ENCODE results near the gene HS1BP3. TPM values are rescaled to one million over a fixed set of nuclear protein-coding genes. Genes with fewer than 3 reads are reported as not detected.

Gene HS1BP3
- total and polyA plus RNA-seq, 2 of the 13 experiments (the other 11 are each of a cell fraction or from before 2014, with no cell fraction given): 15.2 to 22.0 TPM

DNA sequence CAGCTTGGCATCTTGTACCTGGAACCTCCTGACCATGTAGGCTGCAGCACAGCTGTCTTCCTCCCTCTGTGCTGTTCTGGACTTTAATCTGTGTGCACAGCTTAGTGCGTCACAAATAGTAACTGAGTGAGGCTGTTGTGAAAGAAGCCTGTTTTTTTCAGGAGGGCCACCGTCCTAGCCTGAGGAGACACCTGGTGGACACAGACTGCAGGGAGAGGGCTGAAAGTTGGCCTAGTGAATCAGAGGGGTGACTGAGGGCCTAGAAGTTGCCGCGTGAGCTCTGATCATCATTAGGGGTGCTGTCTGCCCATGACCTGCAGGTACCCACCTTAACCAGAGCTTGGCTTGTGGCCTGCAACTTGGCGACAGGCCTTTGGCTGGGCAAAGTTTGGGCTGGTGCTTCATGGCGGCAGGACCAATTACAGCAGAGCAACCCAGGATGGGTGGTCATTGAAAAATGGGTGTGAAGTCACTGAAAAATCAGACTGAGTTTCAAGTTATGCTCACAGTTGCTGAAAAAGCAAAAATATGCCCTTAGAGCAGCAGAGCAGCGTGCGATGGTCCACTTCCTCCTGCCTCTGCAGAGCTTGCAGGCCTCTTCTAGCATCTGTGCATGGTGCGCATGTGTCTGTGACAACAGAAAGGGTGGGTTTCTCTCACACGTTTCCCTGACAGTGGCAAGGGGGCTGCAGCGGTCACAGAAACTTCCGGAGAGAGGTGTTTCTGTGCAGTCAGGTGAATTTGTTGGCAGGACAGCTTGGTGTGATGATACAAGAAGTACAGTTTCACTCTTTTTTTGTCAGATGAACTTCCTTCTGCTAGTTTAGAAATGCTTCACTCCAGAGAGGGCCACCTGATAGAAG, 25.7 kb upstream of the HS1BP3 start (continued):
- peak; percentile 74 for TF ChIP-seq HDAC1 (CRISPR knock-in tag; IDR thresholded peaks at IDR 0.05)
- TF ChIP-seq, protein P1, sequence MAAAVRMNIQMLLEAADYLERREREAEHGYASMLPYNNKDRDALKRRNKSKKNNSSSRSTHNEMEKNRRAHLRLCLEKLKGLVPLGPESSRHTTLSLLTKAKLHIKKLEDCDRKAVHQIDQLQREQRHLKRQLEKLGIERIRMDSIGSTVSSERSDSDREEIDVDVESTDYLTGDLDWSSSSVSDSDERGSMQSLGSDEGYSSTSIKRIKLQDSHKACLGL (CRISPR knock-in tag; IDR thresholded peaks at IDR 0.05): peak; percentile 43; the same call in 1 of the 2 replicates
- TF ChIP-seq, protein P2, sequence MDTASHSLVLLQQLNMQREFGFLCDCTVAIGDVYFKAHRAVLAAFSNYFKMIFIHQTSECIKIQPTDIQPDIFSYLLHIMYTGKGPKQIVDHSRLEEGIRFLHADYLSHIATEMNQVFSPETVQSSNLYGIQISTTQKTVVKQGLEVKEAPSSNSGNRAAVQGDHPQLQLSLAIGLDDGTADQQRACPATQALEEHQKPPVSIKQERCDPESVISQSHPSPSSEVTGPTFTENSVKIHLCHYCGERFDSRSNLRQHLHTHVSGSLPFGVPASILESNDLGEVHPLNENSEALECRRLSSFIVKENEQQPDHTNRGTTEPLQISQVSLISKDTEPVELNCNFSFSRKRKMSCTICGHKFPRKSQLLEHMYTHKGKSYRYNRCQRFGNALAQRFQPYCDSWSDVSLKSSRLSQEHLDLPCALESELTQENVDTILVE (CRISPR knock-in tag; IDR thresholded peaks at IDR 0.05): peak; percentile 89; the same call in 1 of the 2 replicates
- TF ChIP-seq KDM2A (CRISPR knock-in tag; IDR thresholded peaks at IDR 0.05; ENCODE audit: borderline replicate concordance, low read depth): peak; percentile 81; the same call in 1 of the 2 replicates
- TF ChIP-seq ISL2 (CRISPR knock-in tag; IDR thresholded peaks at IDR 0.05): peak; percentile 84
- peak; percentile 85 for TF ChIP-seq PPARG (CRISPR knock-in tag; conservative IDR thresholded peaks at IDR 0.05)
- 0 out of 2 replicates have a peak, but pooled peaks have one; percentile 63 for TF ChIP-seq ZNF431 (CRISPR knock-in tag; IDR thresholded peaks at IDR 0.05; ENCODE audit: borderline replicate concordance, low read depth)
- peak; percentile 68; the same call in 1 of the 2 replicates for TF ChIP-seq NR2F2 (IDR thresholded peaks at IDR 0.05; ENCODE audit: borderline replicate concordance, low read depth)
- TF ChIP-seq ESRRA (CRISPR knock-in tag; IDR thresholded peaks at IDR 0.05; ENCODE audit: low read depth): peak; percentile 66; the same call in 1 of the 2 replicates
- TF ChIP-seq, protein P3, sequence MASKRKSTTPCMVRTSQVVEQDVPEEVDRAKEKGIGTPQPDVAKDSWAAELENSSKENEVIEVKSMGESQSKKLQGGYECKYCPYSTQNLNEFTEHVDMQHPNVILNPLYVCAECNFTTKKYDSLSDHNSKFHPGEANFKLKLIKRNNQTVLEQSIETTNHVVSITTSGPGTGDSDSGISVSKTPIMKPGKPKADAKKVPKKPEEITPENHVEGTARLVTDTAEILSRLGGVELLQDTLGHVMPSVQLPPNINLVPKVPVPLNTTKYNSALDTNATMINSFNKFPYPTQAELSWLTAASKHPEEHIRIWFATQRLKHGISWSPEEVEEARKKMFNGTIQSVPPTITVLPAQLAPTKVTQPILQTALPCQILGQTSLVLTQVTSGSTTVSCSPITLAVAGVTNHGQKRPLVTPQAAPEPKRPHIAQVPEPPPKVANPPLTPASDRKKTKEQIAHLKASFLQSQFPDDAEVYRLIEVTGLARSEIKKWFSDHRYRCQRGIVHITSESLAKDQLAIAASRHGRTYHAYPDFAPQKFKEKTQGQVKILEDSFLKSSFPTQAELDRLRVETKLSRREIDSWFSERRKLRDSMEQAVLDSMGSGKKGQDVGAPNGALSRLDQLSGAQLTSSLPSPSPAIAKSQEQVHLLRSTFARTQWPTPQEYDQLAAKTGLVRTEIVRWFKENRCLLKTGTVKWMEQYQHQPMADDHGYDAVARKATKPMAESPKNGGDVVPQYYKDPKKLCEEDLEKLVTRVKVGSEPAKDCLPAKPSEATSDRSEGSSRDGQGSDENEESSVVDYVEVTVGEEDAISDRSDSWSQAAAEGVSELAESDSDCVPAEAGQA (IDR thresholded peaks at IDR 0.05; ENCODE audit: low read depth): peak; percentile 68
- TF ChIP-seq, protein P3 (CRISPR knock-in tag; IDR thresholded peaks at IDR 0.05; ENCODE audit: borderline replicate concordance): no peak
- peak; percentile 39; the same call in 1 of the 2 replicates for TF ChIP-seq NR2C2 (CRISPR knock-in tag; IDR thresholded peaks at IDR 0.05; ENCODE audit: borderline replicate concordance)
- TF ChIP-seq FOXP4 (CRISPR knock-in tag; IDR thresholded peaks at IDR 0.05): peak; percentile 93
- TF ChIP-seq REPIN1 (CRISPR knock-in tag; IDR thresholded peaks at IDR 0.05; ENCODE audit: borderline replicate concordance, low read depth): peak; percentile 97
- peak; percentile 93; the same call in 1 of the 2 replicates for TF ChIP-seq KLF9 (CRISPR knock-in tag; IDR thresholded peaks at IDR 0.05; ENCODE audit: low read depth)
- TF ChIP-seq ATF4 (CRISPR knock-in tag; IDR thresholded peaks at IDR 0.05): peak in 1 of 2 experiments; percentile 78; a peak in 2 of 4 replicates
- TF ChIP-seq SMAD9 (CRISPR knock-in tag; IDR thresholded peaks at IDR 0.05): 0 out of 2 replicates have a peak, but pooled peaks have one; percentile 86

Measured in HepG2 (cell line).